Measurements from ENCODE around the gene PALMD.

PALMD gene

DNA sequence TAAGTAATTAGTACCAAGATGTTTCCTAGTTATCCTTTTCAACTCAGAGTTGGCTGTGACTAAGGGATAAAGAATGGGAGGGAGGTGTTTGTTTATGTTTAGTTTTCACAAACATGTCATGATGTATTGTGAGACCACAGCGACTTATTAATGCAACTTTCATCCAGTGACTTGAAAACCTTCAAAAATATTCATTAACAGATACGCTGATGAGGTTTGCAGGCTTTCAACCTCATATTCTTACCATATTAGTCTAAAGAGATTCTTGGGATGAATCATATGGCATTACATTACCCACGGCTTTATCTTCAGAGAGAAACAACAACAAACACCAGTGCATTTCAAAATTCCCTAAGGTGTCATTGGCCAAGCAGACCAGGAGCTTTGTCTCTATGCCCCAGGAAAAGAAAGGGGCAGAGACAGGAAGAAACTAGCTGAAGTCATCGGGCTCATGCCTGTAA is 36.4 kb downstream of the PALMD start:
- no peak for TF ChIP-seq CTCF (conservative IDR thresholded peaks at IDR 0.05; ENCODE audit: low read depth, low read length)
- DNase-seq (ENCODE audit: low read depth) = no peak
- H3K4me3 ChIP-seq (ENCODE audit: low read length) = no peak overlapping the region

DNA sequence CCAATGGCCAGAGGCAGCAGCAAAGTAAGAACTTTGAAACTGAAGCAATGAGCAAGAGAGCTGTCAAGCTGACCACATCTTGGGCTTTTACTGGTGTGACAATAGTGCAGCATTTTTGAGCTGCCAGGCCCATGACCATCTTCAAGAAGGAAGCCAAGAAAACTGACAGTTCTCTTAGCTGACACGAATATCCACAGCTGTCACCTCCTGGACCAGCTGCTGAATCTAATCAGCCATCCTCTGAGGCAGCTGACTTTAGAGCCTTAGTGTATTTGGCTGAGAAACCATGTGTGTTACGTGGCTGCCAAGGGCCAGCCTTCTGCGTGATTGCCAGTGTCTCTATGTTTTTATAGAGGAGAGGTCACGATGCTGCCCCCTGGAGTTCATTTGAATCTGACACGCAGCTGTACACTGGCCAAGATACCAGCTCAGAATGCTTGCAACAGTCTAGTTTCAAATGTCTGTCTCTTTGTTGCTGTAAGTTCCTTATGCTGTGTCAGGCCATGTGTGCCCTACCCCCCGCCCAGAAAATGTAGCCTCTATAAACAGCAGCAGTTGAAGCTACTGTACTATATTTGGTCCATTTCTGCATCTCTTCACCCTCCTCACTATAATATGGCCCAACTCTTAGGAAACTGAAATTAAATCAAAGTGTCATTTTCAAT is 39.7 kb downstream of the PALMD start:
- TF ChIP-seq CTCF (conservative IDR thresholded peaks at IDR 0.05; ENCODE audit: low read depth, low read length) = peak; percentile 68
- no peak overlapping the region for H3K4me3 ChIP-seq (ENCODE audit: low read length)
- DNase-seq (ENCODE audit: low read depth) = peak; percentile 80

DNA sequence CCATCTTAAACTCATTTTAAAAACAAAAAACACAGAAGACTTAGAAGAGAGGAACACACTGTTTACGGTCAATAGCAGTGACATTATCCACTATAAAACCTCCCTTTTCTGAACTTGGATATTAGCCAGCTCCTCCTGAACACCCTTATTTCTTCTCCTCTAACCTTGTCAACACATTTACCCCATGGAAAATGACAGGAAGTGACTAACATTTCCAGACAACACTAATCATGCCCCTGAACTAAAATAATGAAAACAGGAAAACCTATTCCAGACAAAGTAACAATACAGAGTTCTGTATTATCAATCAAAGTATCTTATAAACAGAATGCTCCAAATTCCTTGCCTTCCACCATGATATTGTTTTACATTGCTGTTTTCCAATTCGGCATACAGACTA is 45.3 kb downstream of the PALMD start:
- DNase-seq (ENCODE audit: low read depth) = no peak
- no peak overlapping the region for H3K4me3 ChIP-seq (ENCODE audit: low read length)
- no peak for TF ChIP-seq CTCF (conservative IDR thresholded peaks at IDR 0.05; ENCODE audit: low read depth, low read length)

GRCh38 chr1:99696616-99697015 is 50.7 kb downstream of the PALMD start:
- TF ChIP-seq CTCF (conservative IDR thresholded peaks at IDR 0.05; ENCODE audit: low read depth, low read length) = no peak
- DNase-seq (ENCODE audit: low read depth) = no peak
- no peak overlapping the region for H3K4me3 ChIP-seq (ENCODE audit: low read length)

- no peak for DNase-seq (ENCODE audit: low read depth)
These were observed 51.7 kb downstream of the PALMD start for GRCh38 chr1:99697580-99697979.

DNA sequence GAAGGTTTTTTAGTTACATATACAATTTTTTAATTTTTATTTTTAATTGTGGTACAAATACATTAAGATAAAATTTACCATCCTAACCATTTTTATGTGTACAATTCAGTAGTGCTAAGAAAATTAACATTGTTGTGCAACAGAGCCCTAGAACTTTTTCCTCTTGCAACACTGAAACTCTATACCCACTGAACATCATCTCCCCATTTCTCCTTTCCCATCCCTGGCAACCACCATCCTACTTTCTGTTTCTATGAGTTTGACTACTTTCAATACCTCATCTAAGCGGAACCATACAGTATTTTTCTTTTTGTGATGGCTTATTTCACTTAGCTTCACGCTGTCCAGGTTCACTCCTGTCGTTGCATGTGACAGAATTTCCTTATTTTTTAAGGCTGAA is 54.1 kb downstream of the PALMD start:
- no peak for DNase-seq (ENCODE audit: low read depth)
- no peak for TF ChIP-seq CTCF (conservative IDR thresholded peaks at IDR 0.05; ENCODE audit: low read depth, low read length)
- H3K4me3 ChIP-seq (ENCODE audit: low read length) = no peak overlapping the region

More at GRCh38 chr1:99697580-99697979, 51.7 kb downstream of the PALMD start:
- no peak for TF ChIP-seq CTCF (conservative IDR thresholded peaks at IDR 0.05; ENCODE audit: low read depth, low read length)
- H3K4me3 ChIP-seq (ENCODE audit: low read length) = no peak overlapping the region

DNA sequence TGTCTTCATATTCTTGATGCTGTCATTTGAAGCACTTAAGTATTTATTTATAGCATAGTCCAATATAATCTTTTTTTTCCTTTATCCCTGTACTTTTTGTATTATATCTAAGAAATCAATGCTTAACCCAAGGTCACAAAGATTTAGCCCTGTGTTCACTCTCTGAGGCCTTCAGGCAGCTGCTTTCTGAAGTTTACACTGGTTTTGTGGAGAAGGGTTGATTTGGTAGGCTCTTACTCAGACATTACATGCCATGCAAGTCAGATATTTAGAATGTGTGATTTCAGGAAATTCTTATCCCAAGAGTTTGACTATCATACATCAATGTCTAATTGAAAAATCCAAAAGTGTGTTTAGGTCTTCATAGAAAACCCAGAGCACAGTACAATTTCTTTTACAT is 56.3 kb downstream of the PALMD start:
- H3K4me3 ChIP-seq (ENCODE audit: low read length) = no peak overlapping the region
- TF ChIP-seq CTCF (conservative IDR thresholded peaks at IDR 0.05; ENCODE audit: low read depth, low read length) = no peak
- no peak for DNase-seq (ENCODE audit: low read depth)

Data from retinal pigment epithelial cell (primary cell).